ENCODE measurements around the gene C10orf62.
"Not testable (repeated sequence)": the region's sequence is repeated elsewhere in the genome, so short reads cannot be mapped to it uniquely, and the experiment has no call there.

The C10orf62 gene

DNA sequence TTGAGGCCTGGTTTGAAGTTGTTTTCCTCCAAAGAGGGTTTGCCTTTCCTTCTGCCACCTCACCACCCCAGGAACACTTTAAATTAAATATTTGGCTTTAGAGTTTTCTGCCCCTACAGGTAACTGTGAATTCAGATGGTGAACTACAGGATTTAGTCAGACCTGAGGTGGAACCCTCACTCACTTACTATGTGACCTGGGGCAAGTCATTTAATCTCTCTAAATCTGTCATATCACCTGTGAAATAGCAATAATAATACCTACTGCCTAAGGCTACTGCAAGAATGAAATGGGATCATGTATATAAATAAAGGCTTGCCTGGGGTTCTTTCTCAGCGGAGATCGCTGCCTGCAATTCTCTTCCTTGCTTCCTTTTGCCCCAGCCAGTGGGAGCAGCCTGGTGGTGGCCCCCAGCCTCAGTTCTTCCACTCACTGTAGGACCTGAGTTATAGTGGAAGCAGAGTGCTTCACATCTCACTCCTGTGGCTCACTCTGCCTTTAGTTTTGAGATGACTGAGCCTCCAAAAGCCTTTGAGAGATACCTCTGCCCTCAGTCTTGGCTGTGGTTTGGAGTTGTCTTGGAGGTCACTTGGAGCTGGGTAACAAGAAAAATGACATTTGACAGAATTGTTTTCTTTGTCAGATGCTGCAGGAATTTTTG lies 23.1 kb upstream of the C10orf62 start:
- DNase-seq (ENCODE audit: low read depth): no peak

DNA sequence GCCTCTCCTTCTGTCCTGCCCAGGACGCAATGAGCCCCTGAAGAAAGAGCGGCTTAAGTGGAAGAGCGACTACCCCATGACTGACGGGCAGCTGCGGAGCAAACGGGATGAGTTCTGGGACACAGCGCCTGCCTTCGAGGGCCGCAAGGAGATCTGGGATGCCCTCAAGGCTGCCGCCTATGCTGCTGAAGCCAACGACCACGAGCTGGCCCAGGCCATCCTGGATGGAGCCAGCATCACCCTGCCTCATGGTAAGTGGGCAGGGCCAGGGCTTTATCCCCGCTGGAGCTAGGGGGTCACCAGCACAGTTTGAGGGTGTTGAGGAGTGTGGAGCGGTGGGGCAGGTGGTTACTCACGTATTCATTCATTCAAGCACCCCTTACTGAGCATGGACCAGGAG lies 21.6 kb upstream of the C10orf62 start:
- no peak for DNase-seq (ENCODE audit: low read depth)

DNA sequence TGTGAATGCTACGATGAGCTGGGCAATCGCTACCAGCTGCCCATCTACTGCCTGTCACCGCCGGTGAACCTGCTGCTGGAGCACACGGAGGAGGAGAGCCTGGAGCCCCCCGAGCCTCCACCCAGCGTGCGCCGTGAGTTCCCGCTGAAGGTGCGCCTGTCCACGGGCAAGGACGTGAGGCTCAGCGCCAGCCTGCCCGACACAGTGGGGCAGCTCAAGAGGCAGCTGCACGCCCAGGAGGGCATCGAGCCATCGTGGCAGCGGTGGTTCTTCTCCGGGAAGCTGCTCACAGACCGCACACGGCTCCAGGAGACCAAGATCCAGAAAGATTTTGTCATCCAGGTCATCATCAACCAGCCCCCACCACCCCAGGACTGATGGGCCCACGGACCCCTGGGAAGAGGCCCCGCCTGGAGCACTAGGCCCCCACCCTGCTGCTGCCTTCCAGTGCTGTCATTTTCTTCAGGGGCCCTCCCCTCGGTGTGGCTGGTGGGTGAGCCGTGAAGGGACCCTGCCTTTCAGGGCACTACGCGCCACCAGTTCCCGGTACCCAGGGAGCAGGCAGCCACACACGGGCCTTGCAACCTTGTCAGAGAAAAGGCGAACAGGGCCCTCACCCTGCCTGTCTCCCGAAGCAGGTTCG lies 19.3 kb upstream of the C10orf62 start:
- no peak for DNase-seq (ENCODE audit: low read depth)

DNA sequence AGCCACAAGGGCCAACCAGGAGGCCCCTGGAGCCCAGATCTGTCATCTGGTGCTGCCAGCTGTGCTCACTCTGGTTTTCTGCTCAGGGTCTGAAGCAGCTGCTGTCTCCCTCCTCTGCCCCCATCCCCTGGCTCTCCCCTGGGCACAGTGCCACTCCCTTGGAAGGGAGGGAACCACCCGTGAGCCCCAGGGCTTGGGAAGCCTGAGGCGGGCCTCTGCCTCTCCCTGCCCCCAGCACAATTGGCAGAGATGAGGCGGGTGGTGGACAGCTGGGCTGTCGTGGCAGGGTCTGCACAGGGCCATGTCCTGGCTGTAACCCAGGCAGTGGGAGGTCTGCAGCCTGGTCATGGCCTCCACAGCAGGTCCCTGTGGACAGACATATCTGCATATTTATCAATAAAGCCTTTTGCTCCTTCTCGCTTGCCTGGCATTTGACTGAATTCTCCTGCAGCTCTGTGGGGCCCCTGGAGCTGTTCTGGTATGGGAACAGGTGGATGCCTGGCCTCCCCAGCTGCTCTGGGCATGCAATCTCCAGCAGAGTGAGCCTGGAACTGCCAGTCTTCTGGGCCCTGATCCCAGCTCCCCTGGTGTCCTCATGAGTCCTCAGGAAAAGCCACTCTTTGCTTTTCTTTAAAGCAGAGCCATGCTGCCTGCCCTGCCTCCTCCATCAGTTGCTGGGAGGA lies 18.6 kb upstream of the C10orf62 start:
- DNase-seq (ENCODE audit: low read depth): no peak

DNA sequence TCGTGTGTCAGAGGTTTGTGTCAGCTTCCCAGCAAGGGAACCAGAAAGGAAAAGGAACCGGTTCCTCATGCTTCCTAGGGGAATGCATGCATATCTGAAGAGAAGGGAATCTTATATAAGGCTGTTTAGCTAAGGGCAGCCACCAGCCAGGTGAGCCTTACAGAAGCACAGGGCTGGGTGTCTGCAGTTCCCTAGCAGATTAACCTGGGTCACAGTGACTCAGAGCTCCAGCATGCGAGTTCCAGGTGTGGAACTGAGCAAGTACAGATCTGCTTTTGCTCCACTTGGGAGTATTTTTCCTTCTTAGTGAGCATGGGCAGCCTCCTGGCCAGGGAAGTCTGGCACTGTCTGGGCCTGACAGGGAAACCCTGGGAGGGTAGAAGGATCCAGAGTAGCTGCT lies 17.9 kb upstream of the C10orf62 start:
- DNase-seq (ENCODE audit: low read depth): no peak

DNA sequence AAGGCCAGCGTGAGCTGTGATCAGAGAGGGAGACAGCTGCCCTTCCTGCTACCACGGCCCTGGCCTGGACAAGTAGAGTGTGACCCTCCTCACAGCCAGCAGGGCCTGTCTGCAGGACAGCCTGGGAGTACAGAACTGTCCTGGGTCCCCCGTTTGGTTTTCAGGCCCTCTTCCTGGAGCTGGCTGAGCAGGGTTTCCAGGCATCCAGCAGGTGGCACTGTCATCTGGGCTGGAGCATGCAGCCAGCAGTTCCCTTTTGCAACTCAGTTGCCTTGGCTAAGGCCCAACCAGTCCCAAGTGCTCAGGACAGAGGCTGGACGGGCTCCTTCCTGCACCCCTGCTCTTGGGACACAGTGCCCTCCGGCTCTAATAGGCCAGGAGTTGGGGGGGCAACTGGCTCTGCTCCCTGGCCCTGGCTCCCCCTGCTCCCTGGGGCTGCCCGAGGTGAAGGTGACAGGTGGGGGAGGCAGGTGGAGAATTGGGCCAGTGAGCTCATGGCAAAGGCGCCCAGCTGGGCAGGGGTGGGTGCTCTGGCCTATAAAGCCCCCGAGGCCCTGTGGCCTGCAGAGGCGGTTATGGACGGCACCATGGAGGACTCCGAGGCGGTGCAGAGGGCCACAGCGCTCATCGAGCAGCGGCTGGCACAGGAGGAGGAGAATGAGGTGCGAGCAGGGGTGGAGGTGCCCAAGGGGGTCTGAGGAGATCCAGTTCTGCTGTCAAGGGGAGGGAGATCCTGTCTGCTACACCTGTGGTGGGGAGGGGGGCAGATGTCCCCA lies 17.1 kb upstream of the C10orf62 start, which contains the start of gene ANKRD2:
TSS of gene ANKRD2 (plus strand) at position 566 of the 776 bp plus-strand sequence. CDS start at position 576, 10 bp downstream.
- no peak for DNase-seq (ENCODE audit: low read depth)

DNA sequence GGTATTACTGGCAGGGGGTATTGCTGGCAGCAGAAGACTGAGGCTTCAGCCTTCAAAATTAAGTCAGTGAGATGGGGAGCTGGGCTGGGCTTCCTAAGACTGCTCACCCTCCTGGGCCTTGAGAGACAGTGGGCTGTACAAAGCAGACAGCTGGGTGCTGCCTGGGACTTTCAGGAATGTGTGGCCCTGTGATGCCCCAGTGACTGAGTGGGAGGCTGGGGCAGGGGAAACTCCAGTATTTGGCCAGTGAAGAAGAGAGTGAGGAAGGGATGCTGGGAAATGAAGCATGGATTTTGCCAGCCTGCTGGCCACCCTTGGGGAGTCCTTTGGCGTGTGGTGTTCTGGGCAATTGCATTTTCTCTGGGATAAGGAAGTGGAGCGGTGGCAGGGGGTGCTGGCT lies 16.5 kb upstream of the C10orf62 start:
- no peak for DNase-seq (ENCODE audit: low read depth)

DNA sequence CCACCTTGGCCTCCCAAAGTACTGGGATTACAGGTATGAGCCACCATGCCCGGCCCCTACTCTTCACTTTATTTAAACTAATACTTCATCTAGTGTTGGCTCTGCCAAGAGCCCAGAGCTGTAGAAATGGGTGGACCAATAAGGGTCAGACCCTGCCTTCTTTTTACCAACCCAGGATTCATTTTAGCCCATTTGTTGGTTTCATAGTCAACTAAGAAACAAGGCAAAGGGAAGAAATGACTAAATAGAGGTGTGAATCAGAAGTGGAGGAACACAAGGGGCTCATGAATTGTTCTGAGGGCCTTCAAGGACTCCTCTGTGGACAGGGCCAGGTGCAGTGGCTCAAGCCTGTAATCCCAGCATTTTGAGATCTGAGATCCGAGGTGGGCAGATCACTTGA lies 15.8 kb upstream of the C10orf62 start:
- DNase-seq (ENCODE audit: low read depth): no peak

DNA sequence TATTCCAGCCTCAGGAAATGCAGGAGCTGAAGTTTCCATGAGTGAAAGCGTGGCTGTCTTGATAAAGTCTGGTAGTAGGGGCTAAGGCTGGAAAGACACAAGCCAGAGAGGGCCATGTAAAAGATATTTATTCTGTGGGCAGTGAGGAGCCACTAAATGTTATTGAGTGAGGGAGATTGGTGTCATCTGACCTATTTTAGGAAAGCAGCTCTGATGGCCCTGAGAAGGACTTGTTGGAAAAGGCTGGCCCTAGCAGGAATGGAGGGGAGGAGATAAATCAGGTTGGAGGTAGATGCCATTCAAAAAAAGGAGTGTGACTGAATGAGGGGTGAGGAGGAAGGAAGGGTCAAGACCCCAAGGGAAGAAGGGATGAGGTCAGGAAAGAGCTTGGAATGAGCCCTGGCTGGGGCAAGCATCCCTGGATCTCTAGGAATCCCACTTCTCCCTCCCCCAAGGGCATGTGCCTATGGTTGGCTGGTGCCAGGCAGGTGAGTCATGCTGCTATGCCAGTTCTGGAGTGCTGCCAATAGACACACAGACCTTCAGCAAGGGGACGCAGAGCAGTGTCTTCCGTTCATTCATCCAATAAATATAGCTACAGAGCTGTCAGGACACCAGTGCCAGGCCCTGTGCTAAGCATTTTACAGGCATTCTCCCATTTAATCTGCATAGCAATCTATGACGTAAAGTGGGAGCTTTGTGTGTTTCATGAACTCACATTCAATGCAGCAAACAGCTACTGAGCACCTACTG lies 15.0 kb upstream of the C10orf62 start:
- DNase-seq (ENCODE audit: low read depth): no peak

DNA sequence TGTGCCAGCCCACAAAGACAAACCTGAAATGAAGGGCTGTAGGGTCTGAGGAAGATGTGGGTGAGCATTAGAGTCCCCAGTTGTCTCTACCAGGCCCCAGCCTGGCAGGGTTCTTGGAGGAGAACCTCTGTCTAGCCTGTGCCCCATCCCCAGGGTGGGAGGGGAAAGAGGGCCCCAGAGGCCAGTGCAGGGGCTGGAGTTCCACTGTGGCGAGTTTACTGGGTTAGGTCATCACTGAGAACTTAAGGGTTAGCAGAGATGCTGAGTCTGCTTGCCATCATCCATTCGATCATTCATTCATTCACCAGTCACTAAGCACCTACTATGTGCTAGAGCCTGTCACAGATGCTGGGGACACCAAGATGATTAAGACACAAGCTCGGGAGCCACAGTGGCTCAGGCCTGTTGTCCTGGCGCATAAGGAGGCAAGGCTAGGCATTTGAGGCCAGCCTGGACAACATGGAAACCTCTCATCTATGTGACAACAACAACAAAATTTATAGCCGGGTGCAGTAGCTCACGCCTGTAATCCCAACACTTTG lies 14.3 kb upstream of the C10orf62 start:
- no peak for DNase-seq (ENCODE audit: low read depth)

DNA sequence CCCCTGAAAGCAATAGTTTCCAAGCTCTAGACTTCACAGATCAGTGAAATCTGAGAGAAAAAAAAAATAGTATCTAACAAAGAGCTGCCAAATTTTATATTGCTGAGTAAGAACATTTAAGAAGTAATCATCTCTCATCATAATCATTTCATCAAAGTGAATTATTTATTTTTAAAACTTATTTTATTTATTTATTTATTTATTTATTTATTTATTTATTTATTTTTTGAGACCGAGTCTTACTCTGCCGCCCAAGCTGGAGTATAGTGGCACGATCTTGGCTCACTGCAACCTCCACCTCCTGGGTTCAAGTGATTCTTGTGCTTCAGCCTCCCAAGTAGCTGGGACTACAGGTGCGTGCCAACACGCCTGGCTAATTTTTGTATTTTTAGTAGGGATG lies 13.0 kb upstream of the C10orf62 start:
- DNase-seq (ENCODE audit: low read depth): not testable (repeated sequence)

DNA sequence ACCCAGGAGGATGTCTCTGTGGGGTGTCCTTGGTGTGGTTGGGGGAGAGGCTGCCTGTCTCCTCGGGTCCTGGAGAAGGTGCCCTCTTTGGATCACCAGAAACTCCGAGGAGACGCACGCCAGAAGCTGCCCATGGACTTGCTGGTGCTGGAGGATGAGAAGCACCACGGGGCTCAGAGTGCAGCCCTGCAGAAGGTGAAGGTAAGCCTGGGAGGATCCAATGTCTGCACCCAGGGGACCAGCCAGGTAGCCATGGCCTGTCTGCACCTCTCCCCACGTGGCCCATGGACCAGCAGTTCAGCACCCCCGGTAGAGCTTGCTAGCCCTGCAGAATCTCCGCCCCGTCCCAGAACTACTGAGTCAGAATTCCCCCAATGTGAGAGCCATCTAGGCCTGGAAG lies 11.8 kb upstream of the C10orf62 start:
- DNase-seq (ENCODE audit: low read depth): no peak

DNA sequence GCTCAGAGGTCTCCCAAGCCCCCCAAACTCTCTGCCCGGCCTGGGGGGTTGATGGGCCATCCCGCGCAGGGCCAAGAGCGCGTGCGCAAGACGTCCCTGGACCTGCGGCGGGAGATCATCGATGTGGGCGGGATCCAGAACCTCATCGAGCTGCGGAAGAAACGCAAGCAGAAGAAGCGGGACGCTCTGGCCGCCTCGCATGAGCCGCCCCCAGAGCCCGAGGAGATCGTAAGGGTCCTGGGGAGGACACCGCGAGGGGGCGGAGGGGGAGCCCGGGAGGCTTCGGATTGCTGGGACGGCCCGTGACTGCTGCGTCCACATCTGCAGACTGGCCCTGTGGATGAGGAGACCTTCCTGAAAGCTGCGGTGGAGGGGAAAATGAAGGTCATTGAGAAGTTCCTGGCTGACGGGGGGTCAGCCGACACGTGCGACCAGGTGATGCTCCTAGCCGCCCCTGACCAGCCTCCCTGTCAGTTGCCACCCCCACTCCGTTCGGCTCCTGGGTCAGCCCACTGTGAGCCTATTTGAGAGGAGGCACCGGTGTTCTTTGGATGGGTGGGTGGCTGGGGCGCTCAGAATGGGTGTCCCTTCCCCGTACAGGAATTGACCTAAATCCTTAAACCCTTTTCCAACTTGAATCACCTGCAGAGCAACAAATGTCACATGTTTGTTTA lies 11.2 kb upstream of the C10orf62 start:
- DNase-seq (ENCODE audit: low read depth): no peak

DNA sequence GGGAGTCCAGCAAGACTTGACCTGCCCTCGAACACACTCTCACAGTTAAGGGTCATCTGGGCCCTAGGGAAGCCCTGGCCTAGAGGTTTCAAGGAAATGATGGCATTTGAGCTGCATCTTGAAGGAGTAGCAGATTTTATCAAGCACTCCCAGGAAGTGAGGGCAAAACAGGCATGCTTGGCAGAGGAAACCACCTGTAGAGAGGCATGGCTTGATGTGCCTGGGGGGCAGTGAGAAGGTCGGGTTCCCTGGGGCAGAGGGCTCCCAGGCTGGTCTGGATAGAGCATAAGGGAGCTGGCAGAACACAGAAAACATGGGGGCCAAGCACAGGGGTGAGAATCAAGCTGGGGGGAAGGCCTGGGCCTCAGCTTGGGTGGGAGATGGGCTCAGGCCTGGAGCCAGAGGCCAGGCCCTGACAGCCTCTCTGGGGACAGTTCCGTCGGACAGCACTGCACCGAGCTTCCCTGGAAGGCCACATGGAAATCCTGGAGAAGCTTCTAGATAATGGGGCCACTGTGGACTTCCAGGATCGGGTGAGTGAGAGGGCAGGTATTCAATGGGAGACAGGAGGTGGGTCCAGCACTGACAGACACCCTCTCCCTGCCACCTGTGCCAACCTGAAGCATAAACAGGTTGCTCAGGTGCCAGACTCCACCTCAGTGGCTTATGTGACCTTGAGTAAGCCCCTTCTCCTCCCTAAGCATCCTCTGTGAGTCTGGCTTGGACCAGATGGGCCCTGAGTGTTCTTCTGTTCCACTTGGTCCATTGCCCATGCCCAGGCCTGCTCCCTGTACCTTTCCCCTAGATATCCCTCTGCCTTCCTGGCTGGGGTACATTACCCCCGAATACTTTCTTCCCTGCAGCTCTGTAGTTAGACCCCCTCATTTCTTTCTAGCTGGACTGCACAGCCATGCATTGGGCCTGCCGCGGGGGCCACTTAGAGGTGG lies 8.8 kb upstream of the C10orf62 start:
- no peak for DNase-seq (ENCODE audit: low read depth)

DNA sequence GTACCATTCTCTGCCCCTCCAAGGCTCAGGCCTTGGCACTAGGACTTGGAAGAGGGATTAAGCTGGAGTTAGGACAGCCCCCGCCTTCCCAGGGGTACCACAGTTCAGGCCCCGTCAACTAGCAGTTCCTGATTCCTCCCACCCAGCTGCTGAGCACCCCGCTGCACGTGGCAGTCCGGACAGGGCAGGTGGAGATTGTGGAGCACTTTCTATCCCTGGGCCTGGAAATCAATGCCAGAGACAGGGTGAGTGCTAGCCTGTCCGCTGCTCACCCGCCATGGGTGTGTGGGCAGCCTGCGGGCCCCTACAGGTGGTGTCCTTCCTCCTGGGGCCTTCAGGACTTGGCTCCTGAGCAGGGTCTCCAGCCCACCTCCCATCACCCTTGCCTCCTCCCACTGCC lies 7.4 kb upstream of the C10orf62 start:
- DNase-seq (ENCODE audit: low read depth): no peak

DNA sequence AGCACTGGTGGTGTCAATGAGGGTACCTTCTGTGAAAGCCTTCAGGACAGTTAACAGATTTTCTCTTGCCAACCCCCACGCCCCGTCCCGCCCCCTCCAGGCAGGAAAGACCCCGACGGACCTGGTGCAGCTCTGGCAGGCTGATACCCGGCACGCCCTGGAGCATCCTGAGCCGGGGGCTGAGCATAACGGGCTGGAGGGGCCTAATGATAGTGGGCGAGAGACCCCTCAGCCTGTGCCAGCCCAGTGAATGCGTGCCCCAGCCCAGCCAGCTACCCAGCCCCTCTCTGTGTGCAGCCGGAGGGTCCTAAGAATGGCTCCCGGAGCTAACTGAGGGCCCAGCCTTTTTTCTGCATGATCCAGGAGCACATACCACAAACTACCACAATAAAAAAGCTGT lies 6.0 kb upstream of the C10orf62 start:
- no peak for DNase-seq (ENCODE audit: low read depth)

DNA sequence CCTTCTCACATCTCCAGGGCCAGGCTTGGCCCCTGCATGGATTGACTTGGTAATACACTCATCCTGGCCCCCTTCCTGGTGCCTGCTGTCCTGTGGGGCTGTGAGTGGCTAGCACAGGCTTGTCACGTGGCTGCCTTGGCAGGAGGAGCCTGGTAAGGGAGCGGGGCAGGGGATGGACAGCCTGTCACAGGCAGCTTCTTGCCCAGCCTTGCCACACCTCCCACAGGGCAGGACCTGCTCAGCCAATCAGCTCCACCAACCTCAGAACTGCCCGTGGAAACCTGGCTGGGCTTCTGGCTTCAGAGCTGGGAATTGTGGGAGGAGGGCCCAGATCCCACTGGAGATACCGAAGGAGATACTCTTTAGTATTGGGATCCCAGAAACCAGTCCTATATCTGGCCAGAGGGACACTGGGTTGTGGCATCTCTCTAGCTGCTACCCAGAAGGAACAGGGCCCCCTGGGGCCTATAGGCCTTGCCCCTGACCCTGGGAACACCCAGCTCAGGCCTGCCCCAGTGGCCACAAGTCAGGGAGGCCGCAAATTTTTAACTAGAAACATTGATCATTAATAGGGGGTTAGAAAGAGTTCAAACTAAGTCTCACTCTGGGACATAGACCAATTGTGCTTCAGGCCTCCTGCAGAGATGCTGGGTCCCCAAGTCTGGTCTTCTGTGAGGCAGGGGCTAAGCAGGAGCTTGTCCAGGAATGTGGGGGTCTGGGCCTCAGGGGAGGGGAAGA lies 5.3 kb upstream of the C10orf62 start, which contains the start of gene HOGA1:
TSS of gene HOGA1 (plus strand) at position 330 of the 738 bp plus-strand sequence. CDS start at position 645, 315 bp downstream.
- DNase-seq (ENCODE audit: low read depth): no peak

DNA sequence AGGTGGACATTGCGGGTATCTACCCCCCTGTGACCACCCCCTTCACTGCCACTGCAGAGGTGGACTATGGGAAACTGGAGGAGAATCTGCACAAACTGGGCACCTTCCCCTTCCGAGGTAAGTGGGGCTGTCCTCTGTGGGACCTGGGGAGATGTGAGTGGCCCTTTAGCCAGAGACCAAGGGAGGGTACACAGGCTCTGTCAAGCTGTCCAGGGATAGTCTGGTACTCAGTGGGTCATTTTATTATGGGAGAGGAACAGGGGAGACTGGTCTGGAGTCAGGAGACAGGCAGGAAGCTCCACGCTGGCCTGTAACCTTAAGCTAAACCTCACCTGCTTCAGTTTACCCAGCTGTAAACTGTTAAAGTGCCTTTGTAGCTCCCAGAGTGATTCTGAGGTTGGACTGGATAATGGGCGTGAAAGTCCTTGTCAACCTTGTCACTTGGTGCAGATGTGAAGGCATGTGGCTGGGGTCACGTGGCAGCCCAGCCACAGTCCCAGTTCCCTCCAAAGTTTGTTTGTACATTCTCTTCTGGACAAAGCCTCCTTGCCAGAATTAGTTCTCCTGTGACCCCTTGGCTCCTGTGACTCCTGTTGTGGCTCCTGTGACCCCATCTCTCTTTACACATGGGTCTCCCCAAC lies 4.6 kb upstream of the C10orf62 start:
- DNase-seq (ENCODE audit: low read depth): no peak

DNA sequence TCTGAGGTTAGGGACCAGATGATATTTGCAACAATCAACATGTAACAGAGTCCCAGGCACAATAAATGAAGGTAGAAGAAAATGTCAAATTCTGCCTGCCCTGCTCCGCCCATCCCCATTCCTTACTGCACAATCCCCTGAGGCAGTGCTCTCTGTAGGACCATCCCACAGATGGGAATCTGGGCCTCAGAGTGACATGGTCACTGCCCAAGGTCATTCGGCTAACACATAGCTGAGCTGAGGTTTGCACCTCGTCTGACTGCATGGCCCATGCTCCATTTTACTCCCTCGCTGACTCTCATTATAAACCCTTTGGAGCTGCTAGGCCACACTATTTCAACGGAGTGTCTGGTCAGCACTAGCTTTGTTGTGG lies 4.1 kb upstream of the C10orf62 start:
- no peak for DNase-seq (ENCODE audit: low read depth)
